HG03045 (cell line): ENCODE measurements around the gene GDF7.

Source experiments
- ATAC-seq: cut with Tn5 transposase; IDR thresholded peaks from one replicate; pipeline ENCODE4 v1.9.1; 2021; ENCODE audit warnings: mild to moderate bottlenecking, moderate library complexity; ENCODE audit not compliant: unreplicated experiment

GDF7 gene

DNA sequence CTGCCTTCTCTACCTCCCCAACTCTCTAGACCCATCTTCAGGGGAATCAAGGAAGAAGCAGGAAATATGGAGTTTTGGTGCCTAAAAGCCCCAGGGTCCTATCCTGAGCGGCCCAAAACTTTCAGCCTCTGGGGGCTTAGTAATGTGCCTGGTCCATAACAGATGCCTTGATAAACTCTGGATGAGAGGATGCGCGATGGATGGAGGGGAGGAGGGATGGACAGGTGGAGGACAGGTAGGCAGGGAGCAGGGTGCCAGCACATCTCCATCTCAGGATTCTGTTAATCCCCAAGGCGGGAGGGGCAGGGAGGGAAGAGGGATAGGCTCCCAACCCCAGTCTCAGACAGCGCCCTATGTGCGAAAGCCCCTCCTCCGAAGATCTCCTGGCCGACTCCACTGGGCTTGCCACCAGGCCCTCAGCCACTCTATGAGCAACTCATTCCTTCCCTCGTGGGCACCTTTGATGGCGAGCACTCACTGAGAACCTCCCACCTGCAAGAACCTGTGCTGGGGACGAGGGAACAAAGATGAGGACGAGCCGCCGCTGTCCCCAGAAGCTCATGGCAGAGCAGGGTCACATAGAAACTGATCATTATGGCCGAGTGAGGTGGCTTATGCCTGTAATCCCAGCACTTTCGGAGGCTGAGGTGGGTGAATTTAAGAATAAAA lies 39.1 kb upstream of the GDF7 start:
- no peak for ATAC-seq

DNA sequence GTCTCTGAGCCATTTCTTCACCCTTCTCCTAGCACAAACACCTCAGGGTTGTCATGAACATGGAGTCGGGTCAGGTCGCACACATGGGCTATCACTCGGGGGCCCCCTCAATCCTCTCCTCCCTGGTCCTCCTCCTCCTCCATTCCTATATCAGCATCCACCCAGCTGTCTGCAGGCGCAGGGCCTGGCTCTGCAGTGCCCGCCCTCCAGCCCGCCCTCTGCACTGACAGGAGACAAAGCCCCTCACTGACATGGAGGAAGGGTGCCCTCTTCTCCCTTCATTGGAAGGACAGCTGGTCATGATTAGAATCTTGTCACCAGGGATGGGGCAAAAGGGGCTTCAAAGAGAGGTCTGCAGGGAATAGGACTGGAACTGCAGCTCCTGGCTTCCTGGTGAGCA lies 37.8 kb upstream of the GDF7 start:
- ATAC-seq = no peak

DNA sequence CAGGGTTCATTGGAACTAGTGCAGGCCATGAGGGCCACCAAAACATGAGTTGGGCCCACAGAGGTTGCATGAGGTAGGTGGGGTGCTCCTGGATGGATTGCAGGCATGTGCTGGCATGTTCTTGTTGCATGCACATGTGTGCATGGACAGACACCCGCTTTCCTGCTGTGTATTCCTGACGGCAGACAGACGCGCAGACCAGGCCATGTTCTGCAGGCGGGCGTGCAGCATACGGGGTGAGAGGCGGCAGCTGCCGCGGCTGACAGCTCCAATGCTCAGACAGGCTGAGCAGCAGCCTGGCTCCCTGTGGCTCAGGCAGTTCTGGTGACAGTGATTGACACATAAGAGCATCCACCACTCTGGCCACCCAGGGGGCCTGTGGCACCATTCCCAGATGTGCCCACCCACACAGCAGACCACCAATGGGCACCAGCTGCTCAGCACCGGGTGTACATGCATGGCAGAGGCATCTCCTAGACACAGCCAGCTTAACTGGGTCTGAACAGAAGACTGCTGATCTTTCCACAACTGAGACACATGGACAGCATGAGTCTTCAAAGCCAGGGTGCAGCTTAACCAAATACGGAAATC lies 37.3 kb upstream of the GDF7 start:
- ATAC-seq = no peak

DNA sequence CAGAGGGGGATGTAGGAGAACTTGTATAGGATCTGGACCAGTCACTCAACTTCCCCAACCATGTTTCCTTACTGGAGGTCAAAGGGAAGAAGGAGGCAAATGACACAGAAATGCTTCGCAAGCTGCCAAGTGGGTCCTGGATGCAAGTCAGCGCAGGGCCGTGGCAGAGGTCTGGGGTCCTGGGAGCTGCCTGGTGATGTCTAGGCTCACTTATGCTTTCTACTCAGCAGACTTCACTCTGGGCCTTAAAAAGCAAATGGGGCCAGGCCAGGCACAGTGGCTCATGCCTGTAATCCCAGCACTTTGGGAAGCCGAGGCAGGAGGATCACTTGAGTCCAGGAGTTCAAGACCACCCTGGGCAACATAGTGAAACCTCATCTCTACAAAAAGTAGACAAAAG lies 36.0 kb upstream of the GDF7 start:
- no peak for ATAC-seq

DNA sequence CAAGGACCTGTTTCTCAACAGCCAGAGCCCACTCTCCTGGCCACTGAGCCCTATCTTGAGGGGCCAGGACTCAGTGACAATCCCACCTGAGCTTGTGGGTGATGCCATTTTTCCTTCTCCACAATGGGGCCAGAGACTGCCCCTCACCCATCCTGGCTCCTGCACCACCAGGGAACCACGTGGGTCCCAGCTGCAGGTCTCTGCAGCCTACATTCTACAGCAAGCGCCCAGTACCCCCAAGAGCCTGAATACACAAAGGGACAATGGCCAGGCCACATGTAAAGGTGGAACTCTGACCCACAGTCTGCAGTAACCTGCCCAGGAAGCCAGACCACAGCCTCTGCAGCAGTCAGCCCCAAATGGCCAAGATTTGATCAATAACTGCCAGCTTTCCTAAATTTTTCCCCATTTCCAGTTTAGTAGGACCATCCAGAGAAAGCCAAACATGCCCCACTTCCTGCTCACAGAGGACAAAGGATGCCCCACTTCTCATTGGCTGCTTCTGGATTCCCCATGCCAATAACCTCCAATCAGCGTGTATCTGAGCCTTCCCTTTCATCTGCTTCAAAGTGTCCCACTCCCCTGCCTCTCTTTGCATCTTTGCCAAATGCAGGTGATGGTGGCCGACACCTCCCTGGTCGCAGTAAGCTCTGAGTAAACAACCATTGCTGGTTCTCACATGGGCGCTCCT lies 35.2 kb upstream of the GDF7 start:
- ATAC-seq = no peak

DNA sequence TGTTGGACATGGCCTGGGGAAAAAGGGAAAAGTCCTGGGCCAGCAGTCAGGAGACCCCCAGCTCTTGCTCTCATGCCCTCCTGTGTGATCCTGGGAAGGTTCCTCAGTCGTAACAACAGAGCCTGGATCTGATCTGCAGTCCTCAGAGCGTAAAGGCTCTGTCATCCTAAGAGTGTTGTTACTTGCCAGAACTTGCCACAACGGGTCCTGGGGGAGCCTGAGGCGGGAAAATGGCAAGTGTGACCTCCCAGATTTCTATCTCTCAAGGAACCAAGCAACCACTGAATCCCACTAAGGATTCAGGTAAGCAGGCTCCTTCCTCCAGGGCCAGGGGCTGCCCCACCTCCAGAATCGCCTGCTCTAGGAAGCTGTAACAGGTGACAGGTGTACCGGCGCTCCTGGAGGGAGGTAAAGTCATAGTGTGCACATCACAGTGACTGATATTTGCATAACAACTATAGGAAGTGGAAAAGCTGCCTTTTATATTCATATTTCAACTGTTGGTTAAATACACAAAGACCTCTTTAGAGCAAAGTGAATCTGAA lies 34.4 kb upstream of the GDF7 start:
- ATAC-seq = no peak

DNA sequence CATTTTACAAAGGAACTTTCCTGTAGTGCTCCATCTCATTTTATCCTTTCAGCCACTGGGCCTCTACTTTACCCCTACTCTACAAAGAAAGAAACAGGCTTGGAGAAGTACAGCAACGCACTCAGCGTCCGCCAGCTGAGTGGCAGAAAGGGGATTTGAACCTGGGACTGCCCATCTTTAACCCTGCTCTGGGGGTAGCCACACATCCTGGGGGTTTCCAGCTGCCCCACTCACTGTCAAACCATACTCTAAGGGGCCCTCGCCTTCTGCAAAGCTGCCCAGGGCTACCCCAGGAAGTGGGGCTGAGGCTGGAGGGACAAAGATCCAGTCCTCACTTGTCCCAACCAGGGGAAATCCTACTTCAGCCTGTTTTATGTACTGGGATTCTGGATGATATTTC lies 33.9 kb upstream of the GDF7 start:
- ATAC-seq = no peak

DNA sequence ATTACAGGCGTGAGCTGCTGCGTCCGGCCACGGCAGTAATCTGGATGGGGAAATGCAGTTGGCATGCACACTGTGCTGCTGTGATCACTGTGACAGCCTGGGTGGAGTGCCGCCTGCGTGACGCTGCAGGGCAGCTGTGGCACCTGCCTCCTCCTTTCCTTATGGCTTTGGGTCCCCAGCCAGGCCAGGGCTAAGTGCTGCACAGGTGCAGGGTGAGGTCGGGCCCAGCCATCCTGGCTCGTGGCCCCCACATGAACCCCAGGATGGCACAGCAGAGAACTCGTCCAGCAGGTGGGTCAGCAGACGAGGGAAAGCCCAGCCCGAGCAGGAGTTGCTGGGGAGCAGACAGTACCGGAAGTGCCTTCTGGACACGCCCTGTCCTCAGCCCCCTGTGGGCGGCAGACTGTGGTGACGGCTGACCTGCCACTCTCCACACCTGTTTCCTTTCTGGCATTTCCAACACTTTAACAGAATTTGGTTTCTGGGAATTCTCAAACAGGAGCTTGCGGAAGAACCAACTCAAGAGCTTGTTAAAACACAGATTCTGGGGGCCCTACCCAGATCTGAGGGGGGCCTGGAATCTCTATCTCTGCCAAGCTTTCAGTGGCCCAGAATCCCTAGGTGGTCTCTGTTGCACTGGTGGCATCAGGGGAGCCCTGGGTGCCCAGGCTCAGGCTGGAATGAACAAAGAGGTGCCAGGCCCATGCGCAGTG lies 33.0 kb upstream of the GDF7 start:
- ATAC-seq = no peak

DNA sequence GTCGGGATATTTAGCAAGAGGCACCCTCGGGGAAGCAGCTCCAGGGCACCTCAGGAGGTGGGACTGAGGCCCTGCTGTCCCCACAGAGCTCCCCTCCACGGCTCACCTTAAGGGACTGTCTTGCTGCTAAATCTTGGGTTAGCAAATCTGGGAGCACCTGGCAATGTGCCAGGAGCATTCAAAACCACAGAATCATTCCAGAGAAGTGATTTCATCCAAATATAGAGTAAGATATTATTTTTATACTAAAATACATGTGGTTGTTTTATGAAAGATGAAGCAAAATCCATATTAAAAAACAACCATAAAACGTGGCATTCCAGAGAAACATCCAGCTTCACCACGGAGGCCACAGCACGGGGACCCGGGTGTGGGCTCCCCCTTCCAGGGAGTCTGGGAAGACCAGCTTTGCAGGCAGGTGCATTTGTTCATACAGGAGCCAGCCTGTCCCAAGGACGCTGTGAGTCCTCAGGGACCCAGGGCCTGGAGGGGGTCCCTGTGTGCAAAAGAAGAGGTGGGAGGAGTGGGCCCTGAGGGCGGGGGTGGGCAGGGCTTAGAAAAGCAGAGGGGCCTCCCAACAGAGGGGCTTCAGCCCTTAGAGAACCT lies 32.3 kb upstream of the GDF7 start:
- ATAC-seq = no peak

DNA sequence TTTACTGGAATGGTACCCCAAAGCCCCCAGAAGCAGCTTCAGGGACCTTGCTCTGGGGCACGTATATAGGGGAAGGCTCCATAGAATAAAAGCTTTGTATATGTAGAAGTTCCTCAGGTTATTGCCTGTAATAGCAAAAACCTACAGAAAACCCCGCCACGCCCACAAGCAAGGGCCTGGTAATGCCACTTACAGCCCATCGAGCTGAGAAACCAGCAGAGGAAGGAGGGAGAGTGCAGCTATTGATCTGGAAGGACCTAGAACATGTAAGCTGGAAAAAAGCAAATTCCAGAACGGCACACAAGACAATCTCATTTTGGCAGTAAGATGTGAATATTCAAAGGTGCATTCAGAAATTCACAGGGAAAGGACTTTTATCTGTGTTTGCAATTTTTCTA lies 31.8 kb upstream of the GDF7 start:
- no peak for ATAC-seq

DNA sequence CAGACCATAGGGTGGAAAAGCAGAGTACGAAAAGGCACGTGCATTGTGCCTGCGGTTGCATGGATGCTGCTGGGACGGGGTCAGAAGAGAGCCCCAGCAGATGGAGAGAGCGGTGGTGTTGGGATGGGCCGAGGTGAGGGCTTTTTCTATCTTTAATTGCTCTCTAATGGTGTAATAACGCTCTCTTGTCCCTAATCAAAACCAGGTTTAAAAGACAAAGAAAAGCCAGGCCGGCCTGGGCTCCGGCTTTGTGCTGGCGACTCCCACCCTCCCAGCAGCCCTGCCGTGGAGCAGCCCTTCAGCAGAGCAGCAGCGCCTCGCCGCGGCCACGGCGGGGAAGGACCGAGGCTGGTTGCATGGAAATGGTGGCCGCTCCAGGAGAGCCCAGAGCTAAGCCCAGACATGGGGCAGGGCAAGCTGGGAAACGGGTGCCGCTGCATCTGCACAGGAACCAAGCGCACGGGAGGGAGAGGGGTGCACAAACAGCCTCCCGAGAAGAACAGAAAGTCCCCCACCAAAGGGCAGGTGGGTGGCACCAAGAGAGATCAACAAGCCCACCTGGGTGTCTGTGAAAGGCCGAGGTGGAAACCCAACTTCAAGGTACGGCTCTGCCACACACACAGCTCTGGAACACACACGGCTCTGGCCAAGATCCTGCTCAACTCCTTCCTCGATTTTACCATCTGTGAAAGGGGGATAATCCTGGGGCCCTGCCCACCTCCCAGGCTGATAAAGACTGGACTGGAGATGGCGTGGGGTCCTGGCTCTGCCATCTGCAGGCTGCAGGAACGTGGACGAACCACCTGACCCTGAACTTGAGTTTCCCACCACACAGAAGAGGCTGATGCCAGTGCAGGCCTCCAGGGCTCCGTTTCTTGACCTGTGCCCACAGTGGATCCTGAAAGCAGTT lies 31.0 kb upstream of the GDF7 start:
- peak; percentile 64 for ATAC-seq

DNA sequence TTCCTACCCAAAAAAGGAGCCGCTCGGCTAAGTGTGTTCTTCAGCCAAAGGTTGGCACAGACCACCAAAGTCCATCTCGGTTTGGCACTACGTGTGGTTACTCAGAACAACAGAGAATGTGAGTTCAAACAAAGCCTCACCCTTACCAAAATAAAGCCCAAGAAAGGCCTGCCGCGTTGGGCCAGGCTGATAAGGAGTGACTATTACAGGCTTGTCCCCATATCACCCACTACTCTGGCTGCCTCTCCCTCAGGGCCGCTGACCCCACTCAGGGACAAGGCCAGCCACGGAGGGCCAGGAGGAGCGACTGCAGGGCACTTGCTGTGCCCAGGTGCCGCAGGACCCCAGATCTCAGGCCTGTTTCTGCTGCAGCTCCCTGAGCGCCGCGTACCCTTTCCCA lies 29.8 kb upstream of the GDF7 start:
- ATAC-seq = no peak

DNA sequence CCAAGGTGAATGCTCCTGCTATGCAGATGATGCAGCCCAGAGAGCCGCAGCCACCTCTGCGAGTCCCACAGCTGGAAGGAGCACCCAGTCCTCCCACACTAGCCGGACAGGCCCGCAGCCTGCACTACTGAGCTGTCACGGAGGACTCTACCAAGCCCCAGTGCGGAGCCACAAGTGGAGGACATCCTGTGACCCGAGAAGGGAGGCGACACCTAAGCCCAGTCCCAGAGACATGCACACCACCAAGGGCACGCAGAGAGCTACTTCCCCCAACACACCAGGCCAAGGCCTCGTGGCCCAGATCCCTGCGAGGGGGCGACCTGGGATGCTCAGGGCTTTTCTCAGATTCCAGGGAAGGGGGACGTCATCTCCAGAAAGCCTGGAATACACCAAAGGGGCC lies 28.9 kb upstream of the GDF7 start:
- no peak for ATAC-seq

DNA sequence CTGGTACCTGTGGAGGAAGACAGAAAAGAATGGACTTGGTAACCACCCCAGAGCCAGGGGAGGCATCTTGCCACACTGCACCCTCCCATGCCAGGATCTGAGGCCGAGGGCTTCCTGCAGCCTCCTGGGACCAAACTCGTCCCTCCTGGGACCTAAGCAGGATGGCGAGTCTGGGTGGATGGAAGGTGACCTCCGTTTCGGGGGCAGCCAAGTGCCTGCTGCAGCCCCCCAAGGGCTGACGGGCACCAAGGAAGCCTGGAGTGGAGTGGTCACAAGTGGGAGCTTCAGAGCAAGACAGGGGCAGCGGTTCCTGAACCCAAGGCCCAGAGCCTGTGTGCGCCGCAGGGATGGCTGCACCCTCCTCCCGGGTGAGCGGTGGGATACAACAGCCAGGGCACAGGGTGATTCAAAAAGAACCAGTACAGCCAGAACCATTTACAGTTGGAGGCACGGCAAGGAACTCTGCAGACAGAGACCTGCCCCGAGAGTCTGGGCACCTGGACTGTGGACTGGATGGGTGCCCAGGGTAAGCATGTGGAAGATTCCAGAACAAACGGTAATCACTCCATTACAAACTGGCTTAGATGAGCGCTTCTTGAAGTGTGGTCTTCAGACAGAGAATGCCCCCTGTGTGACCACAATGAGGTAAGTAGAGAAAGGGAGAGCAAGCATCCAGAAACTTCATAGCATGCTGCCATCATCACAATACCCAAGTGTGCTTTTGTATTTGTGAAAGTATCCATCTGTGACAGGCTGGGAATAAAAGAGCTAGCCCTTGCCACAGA lies 28.1 kb upstream of the GDF7 start:
- no peak for ATAC-seq

DNA sequence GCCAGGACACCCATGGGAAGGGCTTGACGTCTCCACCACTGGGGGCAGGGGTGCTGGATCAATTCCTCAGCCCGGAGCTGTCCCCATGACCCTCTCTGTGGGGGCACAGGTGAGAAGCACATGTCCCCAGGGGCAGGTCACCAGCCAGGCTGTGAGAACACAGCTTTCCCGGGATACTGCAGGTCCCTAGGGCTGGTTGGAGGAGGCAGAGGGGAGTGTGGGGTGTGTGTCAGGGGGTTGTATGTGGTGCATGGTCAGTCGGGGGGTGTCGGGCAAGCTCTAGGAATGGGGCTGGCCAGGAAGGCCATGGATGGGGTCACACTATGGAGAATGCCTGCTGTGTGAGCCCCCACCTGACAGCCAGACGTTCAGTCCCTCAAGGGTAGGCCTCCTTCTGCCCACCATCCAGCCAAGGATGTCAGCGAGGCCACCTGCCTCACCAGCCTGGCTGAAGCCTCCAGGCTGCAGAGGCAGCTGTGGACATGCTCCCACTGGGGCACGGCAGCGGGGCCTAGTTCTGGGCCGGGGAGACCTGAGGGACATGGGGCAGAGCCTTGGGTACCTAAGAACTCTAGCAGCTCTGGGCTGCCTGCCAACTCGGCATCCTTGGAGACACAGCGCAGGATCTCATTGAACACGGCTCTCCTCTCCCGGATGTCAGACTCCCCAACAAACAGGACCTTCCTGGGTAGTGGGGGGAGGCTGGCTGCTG lies 26.4 kb upstream of the GDF7 start:
- ATAC-seq = no peak

DNA sequence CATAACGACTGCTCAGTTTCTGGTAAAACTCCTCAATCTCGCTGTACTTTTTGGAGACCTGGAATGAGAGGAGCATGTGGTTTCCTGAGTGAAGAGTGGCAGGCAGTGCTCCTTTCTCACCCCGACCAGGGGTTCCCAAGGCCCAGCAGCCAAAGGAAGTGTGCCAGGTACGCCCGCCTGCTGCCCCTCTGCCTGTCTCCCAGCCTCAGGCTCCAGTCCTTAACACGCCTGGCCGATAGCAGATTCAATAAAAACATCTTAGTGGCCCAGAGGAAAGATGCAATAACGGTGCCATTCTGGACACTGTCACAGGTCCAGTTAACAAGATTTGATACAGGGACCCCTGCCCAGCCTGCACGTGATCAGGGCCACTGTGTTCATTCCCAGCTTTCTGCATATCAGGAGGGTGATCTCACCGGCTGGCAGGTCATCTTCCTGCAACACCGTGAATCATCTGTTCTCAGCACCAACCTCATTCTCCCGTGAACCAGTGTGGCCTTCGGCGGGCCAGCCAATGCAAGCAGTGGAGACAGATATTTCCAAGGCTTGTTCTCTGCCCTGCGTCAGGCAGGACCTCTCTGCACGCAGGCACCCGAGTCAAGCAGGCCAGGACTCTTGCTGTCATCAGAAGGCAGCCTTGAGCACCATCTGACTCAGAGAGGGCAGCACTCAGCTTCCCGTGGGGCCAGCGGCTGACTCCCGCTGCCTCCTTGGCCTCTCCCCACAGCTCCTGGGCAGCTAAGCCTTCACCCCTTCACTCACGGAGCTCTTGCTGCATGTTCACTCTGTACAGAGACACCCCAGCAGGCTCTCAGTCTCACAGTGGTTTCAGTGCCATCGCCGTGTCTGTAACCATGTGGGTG lies 25.6 kb upstream of the GDF7 start:
- no peak for ATAC-seq

DNA sequence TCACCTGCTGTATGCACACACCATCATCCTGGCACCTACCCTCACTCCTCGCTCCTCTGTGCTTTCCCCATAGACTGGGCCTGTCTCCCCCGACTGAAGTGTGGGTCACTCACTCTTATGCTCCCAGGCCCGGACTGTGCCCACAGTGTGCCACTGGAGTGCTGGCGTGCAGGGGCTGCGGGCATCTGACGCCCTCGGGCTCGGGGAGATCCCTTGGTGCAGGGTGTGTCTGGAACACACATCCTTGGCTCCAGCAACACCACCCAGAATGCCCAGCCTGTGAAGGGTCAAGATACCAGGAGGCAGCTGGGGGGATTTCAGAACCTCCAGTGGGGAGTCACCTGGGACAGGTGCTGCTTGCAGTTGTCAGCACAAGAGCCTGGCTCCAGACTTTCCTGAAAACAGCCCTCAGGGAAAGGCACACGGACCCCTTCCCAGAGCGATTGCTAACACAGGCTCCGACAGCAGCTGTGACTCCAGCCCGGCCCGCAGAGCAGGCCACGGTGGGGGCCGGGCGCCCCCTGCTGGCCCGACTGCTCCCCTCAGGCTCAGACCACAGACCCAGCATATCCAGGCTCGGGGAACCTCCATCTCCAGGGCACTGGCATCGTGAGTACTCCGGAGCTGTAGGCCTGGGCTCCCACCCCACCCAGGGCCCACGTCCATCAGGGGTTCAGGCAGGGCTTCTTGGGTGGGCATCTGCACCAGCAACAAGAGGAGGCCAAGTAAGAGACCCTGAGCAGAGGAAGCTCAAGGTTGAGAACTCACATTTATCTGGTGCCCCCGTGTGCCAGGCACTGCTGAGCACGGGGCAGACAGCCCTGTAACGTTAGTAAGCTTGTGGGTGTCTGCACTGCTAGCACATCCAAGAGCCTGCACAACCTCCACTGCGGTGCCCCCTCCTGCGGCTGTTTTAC lies 24.6 kb upstream of the GDF7 start:
- peak; percentile 91 for ATAC-seq
